Muscle of leg (tissue), 11 donors: ENCODE results near the gene DDX54. TPM values are rescaled to one million over a fixed set of nuclear protein-coding genes. Genes with fewer than 3 reads are reported as not detected.

Source experiments
- DNase-seq: peaks from one replicate; pipeline ENCODE4 v3.0.0; 2013
- H3K27ac ChIP-seq: one replicate; pipeline ENCODE4 v1.5.1; 2013; ENCODE audit warnings: mild to moderate bottlenecking, low read length, control low read depth
- H3K27me3 ChIP-seq: one replicate; pipeline ENCODE4 v1.6.1; 2013; ENCODE audit warnings: low read length; ENCODE audit not compliant: control insufficient read depth, insufficient read depth
- H3K36me3 ChIP-seq: one replicate; pipeline ENCODE4 v1.6.1; 2013; ENCODE audit warnings: low read length; ENCODE audit not compliant: control insufficient read depth, insufficient read depth
- H3K4me1 ChIP-seq: one replicate; pipeline ENCODE4 v1.6.1; 2013; ENCODE audit warnings: low read length; ENCODE audit not compliant: control insufficient read depth, insufficient read depth
- H3K4me3 ChIP-seq: one replicate; pipeline ENCODE4 v1.5.1; 2013; ENCODE audit warnings: low read length, control low read depth
- H3K9me3 ChIP-seq: replicated peaks from 2 replicates; pipeline ENCODE4 v1.6.1; 2013; ENCODE audit warnings: low read depth, low read length; ENCODE audit not compliant: control insufficient read depth
- WGBS: methylation state at CpG from one replicate; pipeline ENCODE4 v1.1.5; 2013; ENCODE audit warnings: missing lambda C conversion rate; ENCODE audit not compliant: insufficient coverage; 5-methylcytosine and 5-hydroxymethylcytosine counted together
- polyA plus RNA-seq, 8 donors: library from polyadenylated mRNA; unstranded; fragments of 120-200 nt; gene quantifications; one replicate each; pipeline versions ENCODE4 v1.2.1 to v1.2.3, GENCODE V29; 2013; ENCODE audit warnings: inconsistent platforms in 1 of 8, low replicate concordance in 1 of 8; ENCODE audit not compliant: insufficient read length in 8 of 8, insufficient read depth in 1 of 8
- total RNA-seq: library from RNA; stranded (reverse); fragments of 120-200 nt; gene quantifications from one replicate; pipeline ENCODE4 v1.2.4, GENCODE V29; 2013

DDX54 gene
- total and polyA plus RNA-seq, 9 donors, result 20.7 to 80.8 (median 72.7) TPM

DNA sequence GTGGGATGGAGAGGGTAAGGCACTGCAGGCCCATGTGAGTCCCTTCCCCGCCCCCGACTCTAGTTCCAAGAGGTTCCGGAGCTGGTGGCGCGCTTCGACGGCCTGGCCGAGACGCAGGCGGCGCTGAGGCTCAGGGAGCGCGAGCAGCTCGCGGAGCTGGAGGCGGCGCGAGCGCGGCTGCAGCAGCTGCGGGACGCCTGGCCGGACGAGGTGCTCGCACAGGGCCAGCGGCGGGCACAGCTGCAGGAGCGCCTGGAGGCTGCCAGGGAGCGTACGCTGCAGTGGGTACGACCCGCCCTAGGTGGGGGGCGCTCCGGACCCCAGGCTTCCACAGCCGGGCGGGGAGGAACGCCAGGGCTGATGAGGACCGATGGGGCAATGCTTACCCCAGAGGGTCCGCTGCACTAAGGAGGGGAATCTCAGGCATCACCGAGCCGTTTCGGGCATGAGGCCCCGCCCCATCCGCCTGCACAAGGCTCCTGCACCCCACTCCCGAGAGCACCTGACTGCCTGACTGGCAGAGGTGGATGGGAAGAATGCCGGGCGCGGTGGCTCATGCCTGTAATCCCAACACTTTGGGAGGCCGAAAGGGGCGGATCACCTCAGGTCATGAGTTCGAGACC lies 30.8 kb downstream of the DDX54 start:
- Histone ChIP-seq H3K4me3 (no peak overlapping the region), H3K27ac (no peak overlapping the region), H3K4me1 (peaks cover 23% of the 10 kb centered on the region), H3K9me3 (no peaks in the 10 kb centered on the region), H3K27me3 (peaks cover 67% of the 10 kb centered on the region), H3K36me3 (peaks cover 20% of the 10 kb centered on the region)
- under 1% methylated on average over 44 of the region's 51 CpGs for WGBS
- DNase-seq, result peak; percentile 44

GRCh38 chr12:113152835-113153814 lies 32.2 kb downstream of the DDX54 start:
- H3K4me3 ChIP-seq, result peak overlapping the region; percentile 13
- WGBS, result 3% methylated on average over 51 of the region's 70 CpGs
- peaks cover 8% of the 10 kb centered on the region for H3K36me3 ChIP-seq
- peak; percentile 80 for DNase-seq
- H3K9me3 ChIP-seq, result no peaks in the 10 kb centered on the region
- H3K27ac ChIP-seq, result no peak overlapping the region
- peaks cover 75% of the 10 kb centered on the region for H3K27me3 ChIP-seq
- H3K4me1 ChIP-seq, result peaks cover 27% of the 10 kb centered on the region

DNA sequence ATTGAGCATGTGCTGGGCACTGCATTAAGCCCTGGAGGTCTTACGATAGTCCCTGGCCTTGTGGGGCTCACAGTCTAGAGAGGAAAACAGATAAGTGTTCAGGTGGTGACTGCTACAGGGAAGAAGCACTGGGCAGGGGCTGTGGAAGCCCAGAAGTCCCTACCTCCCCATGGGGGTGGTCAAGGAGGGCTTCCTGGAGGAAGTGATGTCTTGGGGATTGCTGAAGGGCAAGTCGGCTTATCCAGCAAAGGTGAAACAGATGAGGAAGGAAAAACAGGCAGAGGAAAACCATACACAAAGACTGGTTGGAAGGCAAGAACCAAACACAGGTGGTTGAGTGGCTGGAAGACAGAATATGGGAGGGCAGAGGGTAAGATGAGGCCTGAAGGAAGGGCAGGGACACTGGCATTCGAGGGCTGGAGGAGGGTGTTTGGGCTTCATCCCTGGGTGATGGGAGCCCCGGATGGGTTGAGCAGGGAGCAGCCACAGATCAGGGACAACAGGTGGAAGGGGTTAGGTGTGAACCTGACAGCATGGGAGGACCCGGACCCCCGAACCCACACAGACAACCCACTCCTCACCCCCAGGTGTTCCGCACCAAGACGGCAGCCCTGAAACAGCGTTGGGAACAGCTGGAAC lies 33.0 kb downstream of the DDX54 start:
- Histone ChIP-seq H3K27me3 (peaks cover 73% of the 10 kb centered on the region), H3K27ac (no peak overlapping the region), H3K9me3 (no peaks in the 10 kb centered on the region), H3K36me3 (no peaks in the 10 kb centered on the region), H3K4me1 (peaks cover 27% of the 10 kb centered on the region), H3K4me3 (no peak overlapping the region)
- no peak for DNase-seq
- WGBS, result 32% methylated on average over 5 of the region's 9 CpGs

DNA sequence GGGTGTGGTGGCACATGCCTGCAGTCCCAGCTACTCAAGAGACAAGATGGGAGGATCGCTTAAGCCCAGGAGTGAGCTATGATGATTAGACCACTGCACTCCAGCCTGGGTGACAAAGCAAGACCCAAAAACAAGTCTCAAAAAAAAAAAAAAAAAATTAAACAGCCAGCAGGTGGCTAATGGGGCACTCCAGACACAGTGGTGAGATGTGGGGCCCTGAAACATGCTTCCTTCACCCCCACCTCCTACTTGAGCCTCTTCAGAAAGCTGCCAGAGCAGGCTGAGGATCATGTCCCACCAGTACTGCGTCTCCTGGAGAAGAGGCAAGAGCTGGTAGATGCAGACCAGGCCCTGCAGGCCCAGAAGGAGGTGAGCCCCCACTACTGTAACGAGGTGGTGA lies 33.6 kb downstream of the DDX54 start:
- H3K27ac ChIP-seq, result no peak overlapping the region
- H3K27me3 ChIP-seq, result peaks cover 72% of the 10 kb centered on the region
- no peak for DNase-seq
- 100% methylated on average over 2 of the region's 3 CpGs for WGBS
- no peak overlapping the region for H3K4me3 ChIP-seq
- H3K36me3 ChIP-seq, result no peaks in the 10 kb centered on the region
- H3K4me1 ChIP-seq, result peaks cover 27% of the 10 kb centered on the region
- H3K9me3 ChIP-seq, result no peaks in the 10 kb centered on the region

GRCh38 chr12:113149361-113150150 lies 35.7 kb downstream of the DDX54 start, which contains the start of gene CFAP73:
TSS of gene CFAP73 (plus strand) at chr12:113149724. CDS start at chr12:113149858, 134 bp downstream.
- no peak within 1 kb of the TSS for H3K4me3 ChIP-seq
- H3K27ac ChIP-seq, result no peak within 1 kb of the TSS
- H3K36me3 ChIP-seq, result no peaks in the 10 kb centered on the region
- WGBS, result 33% methylated on average over 6 of the region's 22 CpGs
- peak; percentile 78 for DNase-seq
- H3K9me3 ChIP-seq, result no peaks in the 10 kb centered on the region
- peaks cover 25% of the 10 kb centered on the region for H3K4me1 ChIP-seq
- peaks cover 57% of the 10 kb centered on the region for H3K27me3 ChIP-seq

GRCh38 chr12:113146999-113147398 lies 38.3 kb downstream of the DDX54 start:
- Histone ChIP-seq H3K4me3 (no peak overlapping the region), H3K4me1 (peaks cover 9% of the 10 kb centered on the region), H3K27me3 (peaks cover 32% of the 10 kb centered on the region), H3K36me3 (no peaks in the 10 kb centered on the region), H3K27ac (no peak overlapping the region), H3K9me3 (no peaks in the 10 kb centered on the region)
- DNase-seq, result no peak
- 60% methylated on average over 1 of the region's 2 CpGs for WGBS

GRCh38 chr12:113145720-113146551 lies 39.3 kb downstream of the DDX54 start:
- 58% methylated on average over 3 of the region's 12 CpGs for WGBS
- H3K27me3 ChIP-seq, result peaks cover 23% of the 10 kb centered on the region
- peaks cover 9% of the 10 kb centered on the region for H3K4me1 ChIP-seq

GRCh38 chr12:113144806-113145205 lies 40.5 kb downstream of the DDX54 start:
- Histone ChIP-seq H3K27me3 (peaks cover 14% of the 10 kb centered on the region), H3K27ac (no peak overlapping the region), H3K4me1 (peaks cover 8% of the 10 kb centered on the region), H3K4me3 (no peak overlapping the region), H3K36me3 (no peaks in the 10 kb centered on the region), H3K9me3 (no peaks in the 10 kb centered on the region)
- 74% methylated on average over 2 of the region's 5 CpGs for WGBS
- no peak for DNase-seq

More at GRCh38 chr12:113145720-113146551, 39.3 kb downstream of the DDX54 start:
- no peak overlapping the region for H3K27ac ChIP-seq
- no peaks in the 10 kb centered on the region for H3K9me3 ChIP-seq
- H3K4me3 ChIP-seq, result no peak overlapping the region
- H3K36me3 ChIP-seq, result no peaks in the 10 kb centered on the region
- DNase-seq, result no peak

GRCh38 chr12:113143959-113144358 lies 41.3 kb downstream of the DDX54 start:
- H3K27ac ChIP-seq, result no peak overlapping the region
- H3K4me1 ChIP-seq, result no peaks in the 10 kb centered on the region
- WGBS, result no CpG with 5 or more reads among the region's 8 CpGs
- peaks cover 6% of the 10 kb centered on the region for H3K27me3 ChIP-seq
- H3K4me3 ChIP-seq, result no peak overlapping the region
- DNase-seq, result no peak
- no peaks in the 10 kb centered on the region for H3K9me3 ChIP-seq
- no peaks in the 10 kb centered on the region for H3K36me3 ChIP-seq
